ENCODE results near the gene KRTAP1-4.
"Not testable (repeated sequence)": the region's sequence is repeated elsewhere in the genome, so short reads cannot be mapped to it uniquely, and the experiment has no call there.

The KRTAP1-4 gene

GRCh38 chr17:41048441-41048840 lies 18.4 kb upstream of the KRTAP1-4 start:
- TF ChIP-seq EZH2 (IDR thresholded peaks at IDR 0.05; ENCODE audit: borderline replicate concordance, low read length) = no peak
- TF ChIP-seq, protein P1, sequence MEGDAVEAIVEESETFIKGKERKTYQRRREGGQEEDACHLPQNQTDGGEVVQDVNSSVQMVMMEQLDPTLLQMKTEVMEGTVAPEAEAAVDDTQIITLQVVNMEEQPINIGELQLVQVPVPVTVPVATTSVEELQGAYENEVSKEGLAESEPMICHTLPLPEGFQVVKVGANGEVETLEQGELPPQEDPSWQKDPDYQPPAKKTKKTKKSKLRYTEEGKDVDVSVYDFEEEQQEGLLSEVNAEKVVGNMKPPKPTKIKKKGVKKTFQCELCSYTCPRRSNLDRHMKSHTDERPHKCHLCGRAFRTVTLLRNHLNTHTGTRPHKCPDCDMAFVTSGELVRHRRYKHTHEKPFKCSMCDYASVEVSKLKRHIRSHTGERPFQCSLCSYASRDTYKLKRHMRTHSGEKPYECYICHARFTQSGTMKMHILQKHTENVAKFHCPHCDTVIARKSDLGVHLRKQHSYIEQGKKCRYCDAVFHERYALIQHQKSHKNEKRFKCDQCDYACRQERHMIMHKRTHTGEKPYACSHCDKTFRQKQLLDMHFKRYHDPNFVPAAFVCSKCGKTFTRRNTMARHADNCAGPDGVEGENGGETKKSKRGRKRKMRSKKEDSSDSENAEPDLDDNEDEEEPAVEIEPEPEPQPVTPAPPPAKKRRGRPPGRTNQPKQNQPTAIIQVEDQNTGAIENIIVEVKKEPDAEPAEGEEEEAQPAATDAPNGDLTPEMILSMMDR (IDR thresholded peaks at IDR 0.05; ENCODE audit: low read length) = no peak
- Histone ChIP-seq H3K9me2 (ENCODE audit: low read depth, low read length) (no peaks in the 10 kb centered on the region), H3K27me3 (ENCODE audit: insufficient read depth, low read length) (no peaks in the 10 kb centered on the region), H2AFZ (ENCODE audit: low read length) (no peak overlapping the region), H3F3A (ENCODE audit: insufficient read depth, low read length) (no peaks in the 10 kb centered on the region), H3K9ac (ENCODE audit: low read length) (no peak overlapping the region), H3K27ac (ENCODE audit: low read depth, low read length, poor library complexity, severe bottlenecking) (no peak overlapping the region), H3K4me2 (ENCODE audit: low read length) (no peak overlapping the region), H3K79me2 (ENCODE audit: insufficient read depth, low read length) (no peaks in the 10 kb centered on the region), H3K4me3 (ENCODE audit: low read depth, low read length, poor library complexity, severe bottlenecking) (no peak overlapping the region), H4K20me1 (ENCODE audit: insufficient read depth, low read length) (no peaks in the 10 kb centered on the region), H3K36me3 (ENCODE audit: insufficient read depth, low read length) (no peaks in the 10 kb centered on the region), H3K9me3 (ENCODE audit: low read length) (0 out of 2 replicates have a peak, but pooled peaks cover 2% of the 10 kb centered on the region), H3K4me1 (ENCODE audit: insufficient read depth, low read length, severe bottlenecking) (no peaks in the 10 kb centered on the region)

DNA sequence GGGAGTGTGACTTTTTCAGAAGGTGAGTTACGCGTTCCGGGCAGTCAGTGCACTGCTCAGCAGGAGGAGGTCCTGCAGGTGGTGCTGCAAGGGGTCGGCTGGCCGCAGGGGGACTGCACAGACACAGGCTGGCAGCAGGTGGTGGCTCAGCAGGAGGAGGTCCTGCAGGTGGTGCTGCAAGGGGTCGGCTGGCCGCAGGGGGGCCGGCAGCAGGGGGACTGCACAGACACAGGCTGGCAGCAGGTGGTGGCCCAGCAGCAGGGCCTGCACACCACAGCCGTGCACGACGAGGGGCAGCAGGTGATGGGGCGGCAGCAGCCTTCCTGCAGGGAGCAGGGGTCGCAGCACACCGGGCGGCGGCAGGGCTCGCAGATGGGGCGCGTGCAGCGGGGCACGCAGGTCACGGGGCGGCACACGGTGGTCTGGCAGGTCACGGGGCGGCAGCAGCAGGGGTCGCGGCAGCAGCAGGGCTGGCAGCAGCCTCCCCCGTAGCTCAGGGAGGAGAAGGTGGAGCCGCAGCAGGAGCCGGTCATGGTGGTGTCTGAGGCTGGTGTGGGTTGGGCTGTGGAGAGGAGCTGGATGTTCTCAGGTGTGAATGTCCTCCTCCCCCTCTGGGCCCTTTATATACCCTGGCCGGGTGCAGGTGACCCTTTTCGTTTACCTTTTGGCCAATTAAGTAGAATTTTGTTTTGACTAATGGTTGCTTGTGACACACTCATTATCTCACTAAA lies 16.9 kb upstream of the KRTAP1-4 start, which contains the start of gene KRTAP2-1:
Gene KRTAP2-1 (minus strand): TSS at position 582 of the 731 bp plus-strand sequence. CDS start 49 bp downstream, at position 533.
- not testable (repeated sequence) for H3K27me3 ChIP-seq (ENCODE audit: insufficient read depth, low read length); H3K9ac ChIP-seq (ENCODE audit: low read length); H3K36me3 ChIP-seq (ENCODE audit: insufficient read depth, low read length); H3F3A ChIP-seq (ENCODE audit: insufficient read depth, low read length); H3K4me2 ChIP-seq (ENCODE audit: low read length); H2AFZ ChIP-seq (ENCODE audit: low read length); H3K4me3 ChIP-seq (ENCODE audit: low read depth, low read length, poor library complexity, severe bottlenecking); H3K9me3 ChIP-seq (ENCODE audit: low read length); H3K79me2 ChIP-seq (ENCODE audit: insufficient read depth, low read length); H3K4me1 ChIP-seq (ENCODE audit: insufficient read depth, low read length, severe bottlenecking); H3K27ac ChIP-seq (ENCODE audit: low read depth, low read length, poor library complexity, severe bottlenecking); H4K20me1 ChIP-seq (ENCODE audit: insufficient read depth, low read length); H3K9me2 ChIP-seq (ENCODE audit: low read depth, low read length)

- no peak overlapping the region for H3K9ac ChIP-seq (ENCODE audit: low read length)
- TF ChIP-seq EZH2 (IDR thresholded peaks at IDR 0.05; ENCODE audit: borderline replicate concordance, low read length) = no peak
- TF ChIP-seq, protein P1 (IDR thresholded peaks at IDR 0.05; ENCODE audit: low read length) = no peak
- no peaks in the 10 kb centered on the region for H3K79me2 ChIP-seq (ENCODE audit: insufficient read depth, low read length)
- no peak overlapping the region for H2AFZ ChIP-seq (ENCODE audit: low read length)
- no peaks in the 10 kb centered on the region for H4K20me1 ChIP-seq (ENCODE audit: insufficient read depth, low read length)
- H3K36me3 ChIP-seq (ENCODE audit: insufficient read depth, low read length) = no peaks in the 10 kb centered on the region
- no peak overlapping the region for H3K4me3 ChIP-seq (ENCODE audit: low read depth, low read length, poor library complexity, severe bottlenecking)
- H3K27me3 ChIP-seq (ENCODE audit: insufficient read depth, low read length) = no peaks in the 10 kb centered on the region
- no peaks in the 10 kb centered on the region for H3K4me1 ChIP-seq (ENCODE audit: insufficient read depth, low read length, severe bottlenecking)
- H3K9me3 ChIP-seq (ENCODE audit: low read length) = no peaks in the 10 kb centered on the region
- no peak overlapping the region for H3K27ac ChIP-seq (ENCODE audit: low read depth, low read length, poor library complexity, severe bottlenecking)
- no peaks in the 10 kb centered on the region for H3F3A ChIP-seq (ENCODE audit: insufficient read depth, low read length)
- no peak overlapping the region for H3K4me2 ChIP-seq (ENCODE audit: low read length)
- H3K9me2 ChIP-seq (ENCODE audit: low read depth, low read length) = no peaks in the 10 kb centered on the region
These were observed 13.0 kb upstream of the KRTAP1-4 start for GRCh38 chr17:41042953-41043352.

- H3K36me3 ChIP-seq (ENCODE audit: insufficient read depth, low read length); H3K9me2 ChIP-seq (ENCODE audit: low read depth, low read length); H2AFZ ChIP-seq (ENCODE audit: low read length); H3F3A ChIP-seq (ENCODE audit: insufficient read depth, low read length); H3K4me1 ChIP-seq (ENCODE audit: insufficient read depth, low read length, severe bottlenecking); H3K79me2 ChIP-seq (ENCODE audit: insufficient read depth, low read length); H4K20me1 ChIP-seq (ENCODE audit: insufficient read depth, low read length); H3K4me2 ChIP-seq (ENCODE audit: low read length); H3K27ac ChIP-seq (ENCODE audit: low read depth, low read length, poor library complexity, severe bottlenecking); H3K27me3 ChIP-seq (ENCODE audit: insufficient read depth, low read length); H3K9ac ChIP-seq (ENCODE audit: low read length); H3K4me3 ChIP-seq (ENCODE audit: low read depth, low read length, poor library complexity, severe bottlenecking); H3K9me3 ChIP-seq (ENCODE audit: low read length): not testable (repeated sequence)
These were observed 11.0 kb upstream of the KRTAP1-4 start, which contains the start of gene KRTAP1-1 for GRCh38 chr17:41040783-41041571. TSS of gene KRTAP1-1 (minus strand) at chr17:41041450. CDS start at chr17:41041397, 53 bp downstream.
